Activated CD4-positive, alpha-beta T cell treated with anti-CD3 and anti-CD28 coated beads for 24 hours (primary cell): ENCODE measurements around the gene EML3.
"Not testable (repeated sequence)": the region's sequence is repeated elsewhere in the genome, so short reads cannot be mapped to it uniquely, and the experiment has no call there.

Experiments used
- DNase-seq, 2 donors: peaks; one replicate each; pipeline ENCODE4 v3.0.0-alpha.2; 2020; ENCODE audit warnings: low read depth in 2 of 2

Gene EML3

DNA sequence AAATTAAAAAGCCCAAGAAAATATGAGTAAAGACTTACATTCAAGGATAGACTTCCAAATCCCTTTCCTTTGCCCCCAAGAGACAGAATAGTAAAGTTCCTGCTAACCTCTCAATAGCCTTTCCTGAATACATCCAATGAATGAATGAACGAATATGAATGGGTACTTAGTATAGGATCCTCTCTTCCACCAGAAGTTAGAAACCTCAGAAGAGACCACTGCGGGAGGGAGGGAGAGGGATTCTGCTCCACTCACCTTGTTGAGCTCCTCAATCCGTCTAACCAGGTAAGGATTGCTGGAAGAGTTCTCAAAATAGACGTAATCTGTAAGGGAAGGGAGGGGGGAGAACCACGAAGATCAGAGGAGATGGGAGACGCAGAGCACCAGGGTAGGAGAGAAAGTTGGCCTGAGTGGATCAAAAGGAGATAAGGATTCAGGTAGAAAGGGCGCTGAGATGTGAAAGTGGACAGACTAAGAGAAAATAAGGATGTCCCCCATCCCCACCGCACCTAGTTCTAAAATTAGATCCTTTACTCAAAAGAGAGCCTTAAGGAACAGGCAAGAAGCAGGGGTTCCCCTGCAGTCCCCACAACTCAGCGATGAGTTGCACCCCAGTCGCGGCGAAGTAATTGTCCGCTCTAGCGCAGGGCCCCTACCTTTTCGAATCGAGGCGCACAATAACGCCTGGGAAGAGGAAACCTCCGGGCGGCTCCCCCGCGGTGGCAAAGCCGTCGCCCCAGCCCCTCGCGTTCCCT is 12.0 kb downstream of the EML3 start:
- no peak for DNase-seq

DNA sequence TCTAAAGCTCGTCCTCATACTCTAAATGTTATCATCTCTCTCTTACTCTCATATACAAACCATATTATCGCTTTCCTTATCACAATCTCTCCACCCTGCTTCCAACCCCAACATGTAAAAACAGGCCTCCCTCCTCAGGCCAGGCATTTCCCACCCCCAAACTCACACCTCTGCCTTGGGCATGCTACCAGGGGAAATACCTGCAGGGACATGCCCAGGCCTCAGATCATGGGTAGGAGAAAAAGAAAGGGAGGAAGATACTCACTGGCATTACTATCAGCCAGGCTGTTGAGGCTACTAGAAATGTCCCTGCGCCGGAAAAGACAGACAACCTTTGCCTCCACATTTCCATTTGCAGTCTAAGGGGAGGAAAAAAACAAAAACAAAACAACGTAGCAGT is 12.7 kb downstream of the EML3 start:
- no peak for DNase-seq

DNA sequence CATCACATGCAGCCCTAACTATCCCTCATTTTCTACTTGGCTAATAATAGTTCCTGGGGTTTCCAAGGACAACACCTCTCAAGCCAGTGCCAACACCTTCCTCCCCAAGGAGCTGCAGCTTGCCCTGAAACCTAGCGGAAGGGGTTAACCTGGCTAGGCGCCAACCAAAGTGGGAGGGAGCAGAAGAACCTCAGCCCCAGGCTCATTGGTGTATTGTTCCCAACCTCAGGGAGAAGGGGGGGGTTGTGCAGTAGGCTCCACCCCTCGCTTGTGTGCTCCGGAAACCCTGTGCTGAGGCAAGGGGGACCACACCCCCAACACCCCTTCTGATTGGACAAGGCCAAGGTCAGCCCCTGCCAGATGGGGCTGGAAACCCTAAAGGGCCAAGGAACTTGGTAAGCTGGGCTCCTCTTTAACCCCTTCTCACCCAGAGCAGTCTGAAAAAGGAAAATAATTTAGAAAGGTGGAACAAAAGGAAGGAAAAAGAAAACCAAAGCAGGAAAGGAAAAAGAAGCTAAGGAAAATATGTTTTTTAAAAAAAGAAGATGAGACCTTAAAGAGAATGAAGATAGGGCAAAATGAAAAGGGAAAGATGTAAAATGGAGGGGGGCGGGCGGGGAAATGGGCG is 13.4 kb downstream of the EML3 start:
- DNase-seq, result peak; percentile 90 to 94

DNA sequence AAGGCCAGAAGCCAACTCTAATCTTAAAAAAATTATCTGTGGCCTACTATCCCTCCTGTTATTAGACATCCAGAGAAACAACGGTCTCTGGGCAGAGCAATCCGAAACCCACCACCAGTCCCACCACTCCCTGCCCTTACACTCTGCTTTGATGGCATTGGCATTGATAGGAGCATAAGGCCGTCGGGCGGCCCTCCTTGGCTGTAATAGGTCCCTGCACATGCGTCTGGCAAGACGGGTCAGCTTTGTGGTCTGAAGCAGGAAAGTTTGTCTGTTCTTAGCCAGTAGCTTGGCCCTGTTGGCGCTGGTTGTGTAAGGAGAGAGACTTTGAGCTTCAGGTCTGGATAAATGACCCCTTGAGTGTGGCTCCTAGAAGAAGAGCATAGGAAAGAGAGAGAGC is 17.5 kb downstream of the EML3 start:
- DNase-seq, result no peak

DNA sequence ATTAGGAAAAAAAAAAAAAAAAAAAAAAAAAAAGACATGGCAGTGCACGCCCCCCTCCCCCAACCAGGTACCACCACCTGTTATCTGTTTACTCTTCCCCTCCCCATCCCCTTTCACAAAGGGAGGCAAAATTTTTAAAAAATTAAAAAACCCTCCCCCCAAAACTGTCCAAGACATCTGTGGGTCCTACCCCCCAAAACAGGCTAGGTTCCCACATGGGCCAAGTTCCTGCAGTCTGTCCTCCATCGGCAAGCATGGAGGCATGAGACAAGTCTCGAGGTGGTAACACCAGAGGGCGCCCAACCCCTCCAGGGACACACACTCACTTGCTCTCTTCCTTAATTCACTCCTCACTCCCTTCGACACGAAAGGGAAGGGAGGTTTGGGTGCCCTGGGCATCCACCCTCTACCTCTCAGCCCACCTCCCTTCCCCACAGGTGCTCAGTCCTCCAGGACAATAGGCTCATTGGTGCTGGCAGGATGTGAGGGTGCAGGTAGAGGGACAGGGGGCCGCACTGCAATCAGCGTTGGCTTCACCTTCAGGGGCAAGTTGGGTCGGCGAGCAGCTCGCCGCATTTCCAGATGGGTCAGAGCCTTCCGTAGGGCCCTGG is 19.0 kb downstream of the EML3 start:
- peak; percentile 62 to 65 for DNase-seq

DNA sequence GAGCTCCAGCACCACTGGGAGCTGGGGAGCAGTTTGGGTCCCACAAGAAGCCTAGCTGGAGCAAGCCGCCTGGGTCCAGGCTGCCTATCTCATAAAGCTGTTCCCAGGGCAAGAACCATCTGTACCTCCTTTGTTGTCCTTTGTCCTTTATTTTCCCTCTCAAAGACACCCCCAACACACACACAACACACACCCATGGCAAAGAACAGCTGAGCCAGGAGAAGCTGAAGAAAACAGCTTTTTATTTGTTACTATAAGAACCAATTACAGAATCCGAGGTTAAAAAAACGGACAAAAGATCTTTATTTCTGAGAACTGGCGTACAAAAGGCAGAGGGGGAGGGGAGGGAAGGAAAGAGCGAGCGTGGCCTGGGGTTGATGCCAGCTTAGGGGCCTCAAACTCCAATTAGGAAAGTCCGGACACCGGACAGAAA is 19.6 kb downstream of the EML3 start:
- DNase-seq, result no peak

DNA sequence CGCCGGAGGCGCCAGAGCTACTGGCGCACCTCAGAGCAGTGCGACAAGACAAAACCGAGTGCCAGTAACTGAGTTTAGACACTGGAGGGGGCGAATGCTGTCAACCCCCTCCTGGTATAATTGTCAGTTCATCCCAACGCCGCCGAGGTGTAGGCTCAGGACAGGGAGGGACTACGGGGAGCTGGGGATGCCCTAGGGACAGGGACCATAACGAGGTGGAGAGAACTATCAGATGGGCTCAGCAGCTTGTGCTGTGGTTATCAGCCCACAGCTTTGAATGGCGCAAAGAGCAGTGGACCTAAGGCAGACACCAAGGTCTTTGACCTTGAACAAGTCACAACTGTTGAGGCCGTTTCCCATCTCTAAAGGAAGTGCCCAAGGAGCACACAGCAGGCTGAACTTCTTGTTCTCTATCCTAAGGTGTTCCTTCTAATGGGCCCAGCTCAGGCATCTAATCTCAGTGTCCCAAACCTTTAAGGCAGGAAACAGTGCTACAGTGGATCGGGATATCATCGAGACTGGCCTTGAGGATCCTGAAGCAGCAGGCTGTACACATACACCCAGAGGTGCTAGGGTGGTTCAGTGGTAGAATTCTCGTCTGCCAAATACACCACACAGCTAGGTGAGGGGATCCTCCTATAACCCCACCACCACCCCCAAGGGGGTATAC is 20.3 kb downstream of the EML3 start:
- no peak for DNase-seq

DNA sequence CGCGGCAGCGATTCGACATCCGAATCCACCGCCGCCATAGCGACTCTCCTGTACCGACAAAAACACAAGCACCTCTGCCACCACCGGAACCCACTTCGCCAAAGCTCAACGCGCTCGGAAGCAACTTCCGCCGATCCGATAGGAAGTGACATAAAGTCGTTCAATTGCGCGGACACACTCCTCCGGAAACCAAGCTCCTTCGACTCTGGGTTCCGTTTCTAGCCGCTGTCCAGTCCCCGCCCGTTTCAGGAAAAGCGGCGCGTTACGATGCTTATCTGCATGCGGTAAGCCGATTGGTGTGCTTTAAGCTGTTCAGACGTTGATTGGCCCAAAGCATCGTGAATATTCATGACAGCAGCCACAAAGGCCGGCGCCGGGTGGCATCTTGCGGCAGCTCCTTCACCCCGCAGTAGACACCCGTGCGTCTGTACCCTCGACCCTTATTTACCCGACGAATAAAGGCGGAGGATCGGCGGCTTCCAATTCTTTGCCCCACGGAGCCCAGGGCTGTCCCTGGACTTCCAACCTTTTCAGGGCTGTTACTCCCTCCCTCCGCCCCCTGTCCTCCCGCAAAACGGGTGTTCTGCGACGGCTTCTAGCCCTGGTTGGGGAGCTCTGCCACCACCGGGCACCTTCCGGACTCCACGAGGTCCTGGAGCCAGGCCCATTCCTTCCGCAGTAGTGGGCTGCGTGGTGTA is 21.0 kb downstream of the EML3 start, which contains the start of gene TUT1:
TSS of gene TUT1 (minus strand) at position 76 of the 698 bp plus-strand sequence. CDS start at position 38, 38 bp downstream.
- DNase-seq, result peak; percentile 90

DNA sequence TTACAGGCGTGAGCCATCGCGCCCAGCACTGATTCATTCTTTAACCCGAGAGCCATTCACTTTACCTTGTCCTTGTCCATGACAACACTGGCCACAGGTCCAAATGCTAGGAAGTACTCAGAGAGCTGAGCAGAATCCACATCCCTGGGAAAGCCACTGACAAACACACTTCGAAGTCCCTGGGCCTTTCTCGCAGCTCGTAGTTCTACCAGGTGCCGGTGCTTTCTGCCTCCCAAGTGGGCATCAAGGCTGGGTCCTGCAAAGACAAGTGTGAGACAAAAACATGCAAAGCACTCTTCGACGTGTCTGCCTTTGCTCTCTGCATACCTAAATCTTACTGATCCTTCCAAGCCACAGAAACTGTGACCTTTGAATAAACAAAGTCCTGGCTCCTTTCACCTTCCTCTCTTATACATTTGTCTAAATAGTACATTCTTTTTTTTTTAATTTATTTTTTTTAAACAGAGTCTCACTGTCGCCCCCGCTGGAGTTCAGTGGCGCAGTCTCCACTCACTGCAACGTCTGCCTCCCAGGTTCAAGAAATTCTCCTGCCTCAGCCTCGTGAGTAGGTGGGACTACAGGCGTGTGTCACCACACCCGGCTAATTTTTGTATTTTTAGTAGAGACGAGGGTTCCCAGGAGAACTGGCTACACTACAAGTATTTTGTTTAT is 23.5 kb downstream of the EML3 start:
- no peak for DNase-seq

DNA sequence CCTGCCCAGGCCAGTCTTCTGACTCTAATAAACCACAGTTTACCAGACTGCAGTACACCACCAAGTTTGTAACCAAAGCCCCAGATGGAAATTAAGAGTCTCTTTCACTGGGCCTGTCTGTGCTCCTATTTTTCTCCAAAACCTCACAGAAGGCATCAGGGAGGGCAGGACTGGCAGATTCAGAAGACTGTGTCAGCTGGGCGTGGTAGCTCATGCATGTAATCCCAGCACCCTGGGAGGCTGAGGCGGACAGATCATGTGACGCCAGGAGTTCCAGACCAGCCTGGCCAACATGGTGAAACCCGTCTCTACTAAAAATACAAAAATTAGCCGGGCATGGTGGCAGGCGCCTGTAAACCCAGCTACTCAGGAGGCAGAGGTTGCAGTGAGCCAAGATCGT is 27.2 kb downstream of the EML3 start:
- DNase-seq, result not testable (repeated sequence)

DNA sequence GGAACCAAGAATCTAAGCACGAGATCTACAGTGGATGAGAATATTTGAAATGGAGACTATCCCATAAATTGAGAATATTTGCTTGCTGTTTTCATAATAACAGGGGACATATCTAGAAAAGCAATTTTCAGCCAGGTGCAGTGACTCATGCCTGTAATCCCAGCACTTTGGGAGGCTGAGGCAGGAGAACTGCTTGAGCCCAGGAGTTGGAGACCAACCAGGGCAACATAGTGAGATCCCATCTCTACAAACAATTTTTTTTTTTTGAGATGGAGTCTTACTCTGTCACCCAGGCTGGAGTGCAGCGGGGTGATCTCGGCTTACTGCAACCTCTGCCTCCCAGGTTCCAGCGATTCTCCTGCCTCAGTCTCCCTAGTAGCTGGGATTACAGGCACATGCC is 30.8 kb downstream of the EML3 start:
- DNase-seq, result not testable (repeated sequence)

DNA sequence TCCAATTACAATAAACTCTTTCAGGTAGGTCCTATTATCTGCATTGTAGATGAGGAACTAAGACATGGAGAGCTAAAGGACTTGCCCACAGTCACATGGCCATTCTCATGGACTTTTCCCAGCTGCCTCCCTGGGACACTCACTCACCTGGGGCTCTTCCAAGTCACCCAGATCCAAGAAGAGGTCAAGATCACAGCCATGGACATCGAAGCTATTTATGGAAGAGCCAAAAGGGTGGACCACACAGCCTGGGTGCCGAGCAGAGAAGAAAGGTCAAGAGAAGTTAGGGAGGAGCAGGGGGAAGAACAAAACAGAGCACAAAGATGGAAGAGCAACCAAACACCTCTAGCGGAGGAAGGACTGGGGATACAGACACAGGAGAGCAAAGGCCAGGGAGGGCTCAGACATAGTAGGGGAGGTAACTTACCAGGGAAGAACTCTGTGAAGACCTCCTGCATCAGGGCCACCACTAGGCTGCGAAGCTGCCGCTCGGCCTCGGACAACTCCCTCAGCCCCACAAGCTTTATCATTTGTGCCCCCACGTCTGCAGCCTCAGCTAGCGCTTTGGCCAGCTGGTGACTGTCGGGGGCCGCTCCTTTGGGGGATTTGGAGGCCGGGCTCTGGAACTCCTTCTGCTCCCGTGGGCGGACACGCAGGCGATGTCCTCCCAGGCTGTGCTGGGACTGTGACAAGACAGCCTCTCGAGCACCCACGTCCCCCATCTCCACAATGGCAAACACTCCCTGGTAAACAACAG is 31.4 kb downstream of the EML3 start:
- no peak for DNase-seq

DNA sequence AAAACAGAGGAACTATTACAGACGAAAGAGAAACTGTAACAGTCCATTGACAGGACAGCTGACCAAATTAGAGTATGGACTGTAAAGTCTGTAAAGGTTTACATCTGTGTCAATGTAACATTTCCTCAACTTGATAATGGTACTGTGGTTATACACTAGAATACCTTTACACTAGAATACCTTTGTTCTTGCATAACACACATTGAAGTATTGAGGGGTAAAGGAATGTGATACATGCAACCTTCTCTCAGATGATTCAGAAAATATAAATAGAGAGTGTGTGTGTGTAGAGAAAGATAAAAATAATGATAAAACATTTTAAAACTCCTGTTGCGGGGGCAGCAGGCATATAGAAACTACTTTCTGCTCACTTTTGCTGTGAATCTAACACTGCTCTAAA is 33.3 kb downstream of the EML3 start:
- no peak for DNase-seq

DNA sequence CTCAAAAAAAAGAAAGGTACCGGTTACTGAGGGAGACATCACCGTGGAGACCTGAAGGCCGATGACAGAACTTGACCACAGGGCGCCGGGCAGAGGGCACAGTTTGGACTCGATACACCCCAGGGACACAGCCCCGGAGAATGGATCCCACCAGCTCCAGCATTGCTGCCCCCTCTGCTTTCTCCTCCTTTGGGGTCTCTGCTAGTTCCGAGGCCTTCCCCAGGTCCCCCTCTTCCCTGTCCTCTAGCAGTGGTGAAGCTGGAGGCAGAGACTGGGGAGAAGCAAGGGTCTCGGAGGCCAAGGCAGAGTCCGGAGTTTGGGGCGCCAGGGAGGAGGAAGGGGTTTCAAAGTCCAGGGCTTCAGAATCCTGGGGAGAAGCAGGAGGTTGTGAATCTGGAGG is 34.0 kb downstream of the EML3 start:
- DNase-seq, result no peak

DNA sequence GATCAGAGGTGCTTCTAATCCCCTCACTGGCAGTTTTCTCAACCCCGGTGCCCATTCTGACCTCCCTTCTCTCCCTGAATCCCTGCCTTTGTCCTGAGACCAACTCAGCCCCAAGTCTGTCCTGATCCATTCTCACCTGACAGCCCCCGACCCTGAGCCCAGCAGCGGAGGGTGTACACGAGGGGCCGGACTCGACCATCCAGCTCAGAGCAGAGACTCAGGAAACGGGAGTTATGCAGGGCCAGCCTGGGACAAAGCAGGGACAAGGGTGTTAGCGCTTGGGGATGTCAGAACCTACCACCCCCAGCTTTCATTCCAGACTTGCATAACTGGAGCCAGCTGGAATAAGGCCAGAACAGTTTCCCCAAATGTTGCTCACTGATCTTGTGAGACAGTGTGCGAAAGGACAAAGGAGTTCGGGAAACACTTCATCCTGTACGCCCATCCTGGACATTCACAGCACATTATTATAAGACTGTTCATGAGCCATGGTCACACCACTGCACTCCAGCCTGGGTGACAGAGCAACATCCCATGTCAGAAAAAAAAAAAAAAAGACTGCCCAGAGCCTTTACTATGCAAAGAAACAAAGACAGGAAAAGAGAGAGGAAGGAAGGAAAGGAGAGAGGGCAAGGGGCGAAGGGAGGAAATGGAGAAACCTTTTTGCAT is 35.4 kb downstream of the EML3 start:
- no peak for DNase-seq

DNA sequence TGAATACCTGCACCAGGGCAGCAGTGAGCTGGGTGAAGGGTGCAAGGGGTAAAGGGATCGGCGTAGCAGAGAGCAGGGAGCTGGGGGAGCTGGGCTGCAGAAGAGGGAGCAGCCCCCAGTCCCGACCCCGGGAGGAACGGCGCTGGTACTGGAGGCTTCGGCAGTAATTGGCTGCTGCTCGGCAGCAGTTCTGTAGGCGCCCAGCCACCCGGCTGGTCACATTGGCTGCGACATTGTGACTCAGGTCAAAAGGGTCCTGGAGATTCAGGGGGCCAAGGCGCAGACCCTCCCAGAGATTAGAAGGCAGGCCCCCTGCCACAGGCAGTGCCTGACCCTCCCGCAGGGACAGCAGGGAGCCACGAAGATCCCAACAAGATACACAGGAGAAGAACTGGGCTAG is 36.7 kb downstream of the EML3 start:
- DNase-seq, result no peak

DNA sequence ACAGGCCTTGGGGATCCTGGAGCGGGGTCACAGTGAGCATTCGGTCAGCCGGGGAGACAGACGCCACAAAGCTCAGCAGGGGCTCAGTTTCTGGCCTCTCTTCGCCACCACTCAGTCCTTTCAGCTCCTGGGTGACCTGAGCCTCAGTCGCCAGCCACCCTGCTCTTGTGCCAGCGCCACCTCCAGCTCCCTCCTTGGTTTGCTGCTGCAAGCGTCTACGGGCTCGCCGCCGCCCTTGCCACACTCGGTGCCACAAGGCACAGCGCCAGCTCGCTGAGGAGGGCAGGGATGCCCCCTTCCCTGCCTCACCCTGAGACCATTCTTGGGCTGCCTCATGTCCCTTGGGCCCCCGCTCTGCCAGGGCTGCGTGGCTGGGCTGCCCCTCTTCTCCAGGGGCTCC is 37.4 kb downstream of the EML3 start:
- no peak for DNase-seq

DNA sequence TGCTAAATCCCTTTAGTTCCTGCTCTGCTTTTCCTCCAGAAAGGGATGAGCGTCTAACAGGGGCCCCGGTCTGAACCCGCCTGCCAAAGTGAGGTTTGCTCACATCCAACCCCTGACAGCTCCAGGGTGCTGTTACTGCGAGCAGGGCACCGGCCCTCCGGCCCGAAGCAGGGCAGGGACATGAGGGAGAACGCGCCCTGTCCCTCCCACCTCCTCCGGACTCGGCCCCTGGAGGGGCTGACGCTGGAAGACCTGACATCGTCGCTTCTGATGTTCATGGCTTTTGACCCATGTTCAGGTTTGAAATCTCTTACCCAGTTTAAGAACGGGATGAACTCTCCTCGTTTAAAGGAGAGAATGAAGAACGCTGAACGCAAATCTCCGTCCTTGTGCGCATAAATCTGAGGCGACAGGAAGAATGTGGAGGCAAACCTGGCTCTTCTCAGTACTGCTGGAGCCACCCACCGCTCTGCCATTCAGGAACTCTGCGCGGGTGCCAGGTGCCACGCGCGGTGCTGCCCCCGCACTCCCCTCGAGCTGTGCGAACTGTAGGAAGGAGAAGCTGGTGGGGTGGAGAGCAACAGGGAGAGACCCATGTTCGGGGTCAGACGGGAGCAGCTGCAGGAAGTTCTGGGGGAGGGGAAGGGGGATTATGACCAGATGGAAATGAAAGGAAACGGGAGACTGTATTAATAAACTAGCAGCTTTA is 38.1 kb downstream of the EML3 start:
- DNase-seq, result no peak

DNA sequence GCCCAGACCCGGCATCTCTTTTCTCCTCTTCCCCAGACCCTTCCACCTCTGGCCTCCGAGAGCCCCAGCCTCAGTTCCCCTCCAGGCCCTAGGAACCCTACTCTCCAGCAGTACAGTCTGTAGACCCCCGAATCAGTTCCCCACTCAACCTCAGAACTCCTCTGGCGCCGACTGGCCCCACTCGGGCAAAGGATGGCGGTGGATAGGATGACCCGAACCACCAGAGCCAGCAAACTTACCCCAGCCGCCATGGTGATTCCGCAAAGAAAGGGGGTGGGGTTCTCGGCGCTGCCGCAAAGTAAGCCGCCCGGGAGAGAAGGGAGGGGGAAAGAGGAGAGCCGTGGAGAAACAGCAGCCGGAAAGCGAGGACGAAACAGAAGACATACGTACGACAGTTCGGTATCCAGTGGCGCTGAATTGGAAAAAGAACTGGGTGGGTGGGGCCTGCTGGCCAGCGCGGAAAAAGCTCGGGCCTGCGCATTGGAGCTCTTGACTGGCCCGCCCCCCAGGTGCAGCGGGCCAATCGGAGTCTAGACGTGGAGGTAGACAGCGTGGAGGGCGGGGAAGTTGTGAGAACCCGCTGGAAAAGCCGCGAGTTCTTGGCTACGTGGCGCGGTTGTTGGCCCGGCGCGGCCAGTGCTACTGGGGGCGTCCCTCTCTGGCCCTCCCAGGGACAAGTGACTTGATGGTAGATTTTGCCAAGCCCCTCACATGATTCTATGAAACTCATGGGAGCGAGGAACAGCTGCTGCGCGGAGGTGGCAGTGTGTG is 38.8 kb downstream of the EML3 start, which contains the start of gene EEF1G:
TSS of gene EEF1G (minus strand) at position 300 of the 771 bp plus-strand sequence. CDS start at position 251, 49 bp downstream.
- DNase-seq, result peak; percentile 92 to 96
